Stimulated activated CD4-positive, alpha-beta T cell treated with anti-CD3 and anti-CD28 coated beads, TNF-alpha, amount 100 ng/mL, for 4 hours (primary cell): ENCODE results near the gene CR1.
"Not testable (repeated sequence)": the region's sequence is repeated elsewhere in the genome, so short reads cannot be mapped to it uniquely, and the experiment has no call there.

Experiments used
- DNase-seq, 3 experiments: peaks; one replicate each; pipeline ENCODE4 v3.0.0-alpha.2; 2020; ENCODE audit warnings: low read depth in 3 of 3

Gene CR1

GRCh38 chr1:207673399-207673798 is 177.4 kb downstream of the CR1 start:
- DNase-seq = no peak

GRCh38 chr1:207676153-207676552 is 180.2 kb downstream of the CR1 start:
- no peak for DNase-seq

GRCh38 chr1:207680590-207681388 is 184.8 kb downstream of the CR1 start:
- not testable (repeated sequence) for DNase-seq

- DNase-seq = not testable (repeated sequence)
Measured at GRCh38 chr1:207682872-207683434, 187.0 kb downstream of the CR1 start.

- DNase-seq = not testable (repeated sequence)
Measured at GRCh38 chr1:207690551-207690950, 194.6 kb downstream of the CR1 start.

GRCh38 chr1:207691010-207691409 is 195.1 kb downstream of the CR1 start:
- DNase-seq = no peak
